Measurements from ENCODE around the gene PSRC1. TPM values are rescaled to one million over a fixed set of nuclear protein-coding genes. Genes with fewer than 3 reads are reported as not detected.
"Not testable (repeated sequence)": the region's sequence is repeated elsewhere in the genome, so short reads cannot be mapped to it uniquely, and the experiment has no call there.

The PSRC1 gene
- total RNA-seq, 1 donor from 2014 or later = 46.2 TPM

- Mint-ChIP-seq H3K36me3 (no peaks in the 10 kb centered on the region), H3K4me1 (ENCODE audit: unreplicated experiment) (peaks cover 18% of the 10 kb centered on the region), H3K27me3 (peaks cover 4% of the 10 kb centered on the region), H3K27ac (no peak overlapping the region), H3K9me3 (no peaks in the 10 kb centered on the region), H3K4me3 (no peak overlapping the region)
- TF ChIP-seq CTCF (conservative IDR thresholded peaks at IDR 0.05) = no peak
- DNase-seq (ENCODE audit: extremely low spot score, unreplicated experiment) = no peak
Observed at GRCh38 chr1:109294481-109294880, 11.5 kb upstream of the PSRC1 start.

- no peak overlapping the region for H3K27ac Mint-ChIP-seq
- peaks cover 6% of the 10 kb centered on the region for H3K4me1 Mint-ChIP-seq (ENCODE audit: unreplicated experiment)
- no peak overlapping the region for H3K4me3 Mint-ChIP-seq
- DNase-seq (ENCODE audit: extremely low spot score, unreplicated experiment) = no peak
- no peaks in the 10 kb centered on the region for H3K36me3 Mint-ChIP-seq
- H3K27me3 Mint-ChIP-seq = peaks cover 4% of the 10 kb centered on the region
- H3K9me3 Mint-ChIP-seq = no peaks in the 10 kb centered on the region
- TF ChIP-seq CTCF (conservative IDR thresholded peaks at IDR 0.05) = no peak
Observed at GRCh38 chr1:109293026-109293425, 10.1 kb upstream of the PSRC1 start.

GRCh38 chr1:109292364-109292763 is 9.4 kb upstream of the PSRC1 start:
- no peaks in the 10 kb centered on the region for H3K36me3 Mint-ChIP-seq
- no peaks in the 10 kb centered on the region for H3K9me3 Mint-ChIP-seq

GRCh38 chr1:109290998-109291397 is 8.1 kb upstream of the PSRC1 start:
- peaks cover 4% of the 10 kb centered on the region for H3K27me3 Mint-ChIP-seq
- H3K4me1 Mint-ChIP-seq (ENCODE audit: unreplicated experiment) = peaks cover 6% of the 10 kb centered on the region
- DNase-seq (ENCODE audit: extremely low spot score, unreplicated experiment) = no peak
- no peaks in the 10 kb centered on the region for H3K36me3 Mint-ChIP-seq
- no peaks in the 10 kb centered on the region for H3K9me3 Mint-ChIP-seq
- TF ChIP-seq CTCF (conservative IDR thresholded peaks at IDR 0.05) = no peak
- no peak overlapping the region for H3K4me3 Mint-ChIP-seq
- no peak overlapping the region for H3K27ac Mint-ChIP-seq

More at GRCh38 chr1:109292364-109292763, 9.4 kb upstream of the PSRC1 start:
- H3K27me3 Mint-ChIP-seq = peaks cover 4% of the 10 kb centered on the region
- peaks cover 6% of the 10 kb centered on the region for H3K4me1 Mint-ChIP-seq (ENCODE audit: unreplicated experiment)
- no peak overlapping the region for H3K27ac Mint-ChIP-seq
- no peak overlapping the region for H3K4me3 Mint-ChIP-seq
- no peak for TF ChIP-seq CTCF (conservative IDR thresholded peaks at IDR 0.05)
- DNase-seq (ENCODE audit: extremely low spot score, unreplicated experiment) = no peak

- Mint-ChIP-seq H3K9me3 (no peaks in the 10 kb centered on the region), H3K27ac (no peak overlapping the region), H3K4me1 (ENCODE audit: unreplicated experiment) (peaks cover 6% of the 10 kb centered on the region), H3K36me3 (no peaks in the 10 kb centered on the region), H3K4me3 (no peak overlapping the region), H3K27me3 (no peaks in the 10 kb centered on the region)
- no peak for DNase-seq (ENCODE audit: extremely low spot score, unreplicated experiment)
- TF ChIP-seq CTCF (conservative IDR thresholded peaks at IDR 0.05) = no peak
Observed at GRCh38 chr1:109290137-109290536, 7.2 kb upstream of the PSRC1 start.

- peaks cover 11% of the 10 kb centered on the region for H3K4me1 Mint-ChIP-seq (ENCODE audit: unreplicated experiment)
- not testable (repeated sequence) for H3K27me3 Mint-ChIP-seq; H3K27ac Mint-ChIP-seq; H3K4me3 Mint-ChIP-seq; H3K9me3 Mint-ChIP-seq; H3K36me3 Mint-ChIP-seq; DNase-seq (ENCODE audit: extremely low spot score, unreplicated experiment)
Observed at GRCh38 chr1:109286762-109287161, 3.8 kb upstream of the PSRC1 start.

Data from type B pancreatic cell (in vitro differentiated cells).